IPS-11a (cell line): Measurements from ENCODE around the gene GARIN3.

Experiments used
- H3K4me3 ChIP-seq: one replicate; pipeline ENCODE4 v1.5.1; 2013; ENCODE audit warnings: low read depth, low read length, control low read depth

The GARIN3 gene

GRCh38 chr5:157150995-157151394, 15.1 kb downstream of the GARIN3 start:
- H3K4me3 ChIP-seq = no peak overlapping the region

GRCh38 chr5:157148734-157149615, 17.1 kb downstream of the GARIN3 start:
- no peak overlapping the region for H3K4me3 ChIP-seq

GRCh38 chr5:157143127-157143971, 22.7 kb downstream of the GARIN3 start:
- peak overlapping the region; percentile 61 for H3K4me3 ChIP-seq

GRCh38 chr5:157142317-157143126, 23.5 kb downstream of the GARIN3 start, which contains the start of gene MED7:
MED7 (minus strand) TSS chr5:157142865; CDS start chr5:157139431, 3,434 bp downstream.
- H3K4me3 ChIP-seq = peak within 1 kb of the TSS; percentile 83

GRCh38 chr5:157137691-157138090, 28.4 kb downstream of the GARIN3 start:
- no peak overlapping the region for H3K4me3 ChIP-seq

GRCh38 chr5:157132281-157132612, 33.8 kb downstream of the GARIN3 start:
- no peak overlapping the region for H3K4me3 ChIP-seq

- no peak overlapping the region for H3K4me3 ChIP-seq
Observed at GRCh38 chr5:157130925-157131324, 35.1 kb downstream of the GARIN3 start.

GRCh38 chr5:157121709-157122108, 44.4 kb downstream of the GARIN3 start:
- no peak overlapping the region for H3K4me3 ChIP-seq

- no peak overlapping the region for H3K4me3 ChIP-seq
Observed at GRCh38 chr5:157120102-157120501, 46.0 kb downstream of the GARIN3 start.

GRCh38 chr5:157116483-157116954, 49.5 kb downstream of the GARIN3 start:
- no peak overlapping the region for H3K4me3 ChIP-seq

- no peak overlapping the region for H3K4me3 ChIP-seq
Observed at GRCh38 chr5:157115502-157115901, 50.6 kb downstream of the GARIN3 start.

GRCh38 chr5:157115012-157115411, 51.1 kb downstream of the GARIN3 start:
- no peak overlapping the region for H3K4me3 ChIP-seq

GRCh38 chr5:157113002-157113401, 53.1 kb downstream of the GARIN3 start:
- H3K4me3 ChIP-seq = no peak overlapping the region
